ENCODE measurements around the gene STAM2.
"Not testable (repeated sequence)": the region's sequence is repeated elsewhere in the genome, so short reads cannot be mapped to it uniquely, and the experiment has no call there.

Gene STAM2

DNA sequence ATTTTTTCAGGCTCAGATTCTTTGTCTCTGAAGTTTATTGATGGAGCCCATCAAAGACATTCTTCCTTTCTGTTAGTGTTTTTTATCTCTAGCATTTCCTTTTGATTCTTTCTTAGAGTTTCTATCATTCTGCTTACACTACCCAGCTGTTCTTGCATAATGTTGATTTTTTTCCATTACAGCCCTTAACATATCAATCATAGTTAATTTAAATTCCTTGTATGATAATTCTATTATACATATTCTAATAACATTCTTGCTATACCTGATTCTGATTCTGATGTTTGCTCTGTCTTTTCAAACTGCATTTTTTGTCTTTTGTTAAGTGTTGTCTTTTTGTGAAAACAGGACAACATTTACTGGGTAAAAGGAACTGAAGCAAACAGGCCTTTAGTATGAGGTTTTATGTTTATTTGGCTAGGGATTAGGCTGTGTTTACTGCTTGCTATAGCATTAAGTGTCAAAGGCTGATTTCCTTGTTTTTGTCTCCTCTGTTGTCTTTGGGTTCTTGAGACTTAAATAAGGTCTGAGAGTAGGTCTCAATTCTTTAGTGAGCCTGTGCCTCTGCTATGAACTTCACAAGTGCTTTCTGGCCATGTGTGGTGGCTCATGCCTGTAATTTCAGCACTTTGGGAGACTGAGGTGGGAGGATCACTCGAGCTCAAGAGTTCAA, 8.0 kb upstream of the STAM2 start:
- TF ChIP-seq SUZ12 (IDR thresholded peaks at IDR 0.05; ENCODE audit: extremely low read depth, insufficient read depth, insufficient read length) (no peak), YY1 (IDR thresholded peaks at IDR 0.05; ENCODE audit: insufficient read depth, insufficient read length) (no peak), ZNF274 (IDR thresholded peaks at IDR 0.05; ENCODE audit: low read depth, low read length) (no peak)
- no peak overlapping the region for H3K9ac ChIP-seq (ENCODE audit: insufficient read length, low read depth)
- H3K9me3 ChIP-seq (ENCODE audit: insufficient read depth, low read length), result peaks cover 18% of the 10 kb centered on the region; the same call in 1 of the 2 replicates
- no peak overlapping the region for H3K4me3 ChIP-seq (ENCODE audit: insufficient read length, low read depth)
- no peaks in the 10 kb centered on the region for H3K4me1 ChIP-seq (ENCODE audit: insufficient read depth, insufficient read length)
- DNase-seq (ENCODE audit: low read depth, low spot score), result no peak
- no peaks in the 10 kb centered on the region for H3K36me3 ChIP-seq (ENCODE audit: insufficient read depth, insufficient read length, low read length)
- no peaks in the 10 kb centered on the region for H3K27me3 ChIP-seq (ENCODE audit: insufficient read depth, insufficient read length)

DNA sequence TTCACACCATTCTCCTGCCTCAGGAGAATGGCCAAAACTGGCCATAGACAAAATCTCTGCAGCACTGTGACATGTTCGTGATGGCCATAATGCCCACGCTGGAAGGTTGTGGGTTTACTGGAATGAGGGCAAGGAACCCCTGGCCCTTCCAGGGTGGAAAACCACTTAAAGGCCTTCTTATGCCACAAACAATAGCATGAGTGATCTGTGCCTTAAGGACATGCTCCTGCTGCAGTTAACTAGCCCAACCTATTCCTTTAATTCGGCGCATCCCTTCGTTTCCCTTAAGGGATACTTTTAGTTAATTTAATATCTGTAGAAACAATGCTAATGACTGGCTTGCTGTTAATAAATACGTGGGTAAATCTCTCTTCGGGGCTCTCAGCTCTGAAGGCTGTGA, 2.1 kb upstream of the STAM2 start:
- not testable (repeated sequence) for H3K9me3 ChIP-seq (ENCODE audit: insufficient read depth, low read length); H3K36me3 ChIP-seq (ENCODE audit: insufficient read depth, insufficient read length, low read length); H3K4me1 ChIP-seq (ENCODE audit: insufficient read depth, insufficient read length); H3K27me3 ChIP-seq (ENCODE audit: insufficient read depth, insufficient read length); H3K4me3 ChIP-seq (ENCODE audit: insufficient read length, low read depth); H3K9ac ChIP-seq (ENCODE audit: insufficient read length, low read depth); DNase-seq (ENCODE audit: low read depth, low spot score)

DNA sequence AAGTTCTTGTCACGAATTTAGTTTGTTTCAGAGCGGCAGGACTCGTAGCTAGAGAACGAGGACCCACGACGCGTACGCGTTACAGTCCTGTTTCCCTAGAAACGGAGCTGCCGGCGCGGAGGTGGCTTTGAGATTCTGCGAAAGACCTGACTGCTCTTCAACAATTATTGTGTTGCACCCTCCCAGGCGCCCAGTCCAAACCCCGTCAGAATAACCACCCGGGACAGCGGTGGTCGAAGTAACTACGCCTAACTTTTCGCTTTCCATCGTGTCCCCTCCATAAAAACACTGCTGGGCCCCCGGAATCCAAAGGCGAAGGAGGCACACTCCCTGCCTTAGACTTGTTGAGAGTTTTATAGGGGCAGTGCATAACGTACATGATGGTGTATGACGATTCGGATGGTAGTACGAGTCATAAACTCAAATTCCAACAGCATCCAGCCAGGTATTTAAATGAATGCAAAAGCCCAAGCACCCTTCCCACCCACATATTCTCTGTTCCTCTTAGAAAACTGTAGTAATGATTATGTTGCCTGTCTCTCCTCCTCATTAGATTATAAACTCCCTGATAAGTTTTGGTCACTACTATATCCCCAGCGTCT, 651 bp upstream of the STAM2 start:
- peaks cover 3% of the 10 kb centered on the region; the same call in 1 of the 2 replicates for H3K9me3 ChIP-seq (ENCODE audit: insufficient read depth, low read length)
- peak overlapping the region; percentile 99 for H3K9ac ChIP-seq (ENCODE audit: insufficient read length, low read depth)
- H3K27me3 ChIP-seq (ENCODE audit: insufficient read depth, insufficient read length), result no peaks in the 10 kb centered on the region
- H3K4me1 ChIP-seq (ENCODE audit: insufficient read depth, insufficient read length), result no peaks in the 10 kb centered on the region
- peak overlapping the region; percentile 98 for H3K4me3 ChIP-seq (ENCODE audit: insufficient read length, low read depth)
- no peak for DNase-seq (ENCODE audit: low read depth, low spot score)
- TF ChIP-seq SUZ12 (IDR thresholded peaks at IDR 0.05; ENCODE audit: extremely low read depth, insufficient read depth, insufficient read length), result no peak
- no peak for TF ChIP-seq ZNF274 (IDR thresholded peaks at IDR 0.05; ENCODE audit: low read depth, low read length)
- no peak for TF ChIP-seq YY1 (IDR thresholded peaks at IDR 0.05; ENCODE audit: insufficient read depth, insufficient read length)
- no peaks in the 10 kb centered on the region for H3K36me3 ChIP-seq (ENCODE audit: insufficient read depth, insufficient read length, low read length)

DNA sequence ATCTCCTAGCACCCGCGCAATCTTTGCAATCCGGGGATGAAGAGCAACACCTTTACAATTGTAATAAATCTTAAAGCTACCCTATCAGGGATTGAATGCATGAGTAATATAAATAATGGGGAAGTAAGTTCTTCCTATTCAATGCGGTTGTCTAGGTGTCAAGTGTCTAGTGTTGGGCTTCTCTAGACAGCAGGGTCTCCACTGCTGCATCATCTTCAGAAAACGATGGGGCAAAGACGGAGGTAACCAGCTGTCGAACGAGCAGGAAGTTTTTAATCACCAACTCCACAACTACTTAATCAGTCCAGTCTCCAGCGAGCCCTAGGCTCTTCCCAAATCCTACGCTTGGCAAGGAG, 573 bp downstream of the STAM2 start:
- no peak for DNase-seq (ENCODE audit: low read depth, low spot score)
- Histone ChIP-seq H3K27me3 (ENCODE audit: insufficient read depth, insufficient read length) (no peaks in the 10 kb centered on the region), H3K4me3 (ENCODE audit: insufficient read length, low read depth) (peak overlapping the region; percentile 98), H3K4me1 (ENCODE audit: insufficient read depth, insufficient read length) (no peaks in the 10 kb centered on the region), H3K9ac (ENCODE audit: insufficient read length, low read depth) (peak overlapping the region; percentile 99), H3K9me3 (ENCODE audit: insufficient read depth, low read length) (no peaks in the 10 kb centered on the region), H3K36me3 (ENCODE audit: insufficient read depth, insufficient read length, low read length) (no peaks in the 10 kb centered on the region)
- TF ChIP-seq SUZ12 (IDR thresholded peaks at IDR 0.05; ENCODE audit: extremely low read depth, insufficient read depth, insufficient read length) (no peak), YY1 (IDR thresholded peaks at IDR 0.05; ENCODE audit: insufficient read depth, insufficient read length) (no peak), ZNF274 (IDR thresholded peaks at IDR 0.05; ENCODE audit: low read depth, low read length) (no peak)

DNA sequence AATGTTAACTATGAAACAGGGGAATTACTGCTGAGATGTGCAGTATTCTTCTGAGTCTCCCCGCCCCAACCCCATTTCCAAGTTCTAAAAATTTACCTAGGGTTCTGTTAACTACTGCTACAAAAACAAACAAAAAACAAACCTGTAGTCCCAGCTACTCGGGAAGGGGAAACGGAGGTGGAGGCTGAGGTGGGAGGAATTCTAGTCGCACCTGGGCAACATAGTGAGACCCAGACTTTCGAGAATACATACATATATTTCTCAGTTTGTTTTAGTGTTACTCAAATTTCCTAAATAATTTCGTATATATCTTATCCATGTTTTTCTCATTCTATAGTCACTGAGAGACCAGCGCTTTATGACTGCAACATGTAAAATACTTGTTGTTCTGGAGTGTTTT, 989 bp downstream of the STAM2 start:
- H3K4me3 ChIP-seq (ENCODE audit: insufficient read length, low read depth), result peak overlapping the region; percentile 98
- H3K9me3 ChIP-seq (ENCODE audit: insufficient read depth, low read length), result no peaks in the 10 kb centered on the region
- no peaks in the 10 kb centered on the region for H3K4me1 ChIP-seq (ENCODE audit: insufficient read depth, insufficient read length)
- H3K9ac ChIP-seq (ENCODE audit: insufficient read length, low read depth), result peak overlapping the region; percentile 99
- H3K27me3 ChIP-seq (ENCODE audit: insufficient read depth, insufficient read length), result no peaks in the 10 kb centered on the region
- H3K36me3 ChIP-seq (ENCODE audit: insufficient read depth, insufficient read length, low read length), result no peaks in the 10 kb centered on the region
- TF ChIP-seq SUZ12 (IDR thresholded peaks at IDR 0.05; ENCODE audit: extremely low read depth, insufficient read depth, insufficient read length) (no peak), YY1 (IDR thresholded peaks at IDR 0.05; ENCODE audit: insufficient read depth, insufficient read length) (no peak), ZNF274 (IDR thresholded peaks at IDR 0.05; ENCODE audit: low read depth, low read length) (no peak)
- no peak for DNase-seq (ENCODE audit: low read depth, low spot score)

DNA sequence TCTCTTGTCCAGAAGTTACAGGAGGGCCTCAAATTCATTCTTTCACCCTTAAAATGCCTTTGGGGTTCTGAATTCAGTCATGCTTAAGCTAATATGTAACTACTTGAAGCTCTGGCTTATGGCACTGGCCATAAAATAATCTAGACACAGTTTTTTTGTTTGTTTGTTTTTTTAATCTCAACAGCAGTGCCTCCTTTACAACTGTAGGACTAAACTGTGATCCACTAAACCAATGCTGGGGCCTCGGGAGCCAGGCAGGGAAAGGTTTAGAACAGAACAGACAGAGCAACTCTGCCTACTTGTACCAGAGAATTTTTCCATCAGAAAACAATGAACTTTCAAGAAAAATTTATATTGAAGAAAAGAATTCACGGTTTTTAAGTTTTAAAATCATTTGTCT, 1.7 kb downstream of the STAM2 start:
- Histone ChIP-seq H3K9ac (ENCODE audit: insufficient read length, low read depth) (no peak overlapping the region), H3K9me3 (ENCODE audit: insufficient read depth, low read length) (no peaks in the 10 kb centered on the region), H3K36me3 (ENCODE audit: insufficient read depth, insufficient read length, low read length) (no peaks in the 10 kb centered on the region), H3K27me3 (ENCODE audit: insufficient read depth, insufficient read length) (no peaks in the 10 kb centered on the region), H3K4me3 (ENCODE audit: insufficient read length, low read depth) (no peak overlapping the region), H3K4me1 (ENCODE audit: insufficient read depth, insufficient read length) (no peaks in the 10 kb centered on the region)
- TF ChIP-seq YY1 (IDR thresholded peaks at IDR 0.05; ENCODE audit: insufficient read depth, insufficient read length) (no peak), SUZ12 (IDR thresholded peaks at IDR 0.05; ENCODE audit: extremely low read depth, insufficient read depth, insufficient read length) (no peak), ZNF274 (IDR thresholded peaks at IDR 0.05; ENCODE audit: low read depth, low read length) (no peak)
- DNase-seq (ENCODE audit: low read depth, low spot score), result no peak

DNA sequence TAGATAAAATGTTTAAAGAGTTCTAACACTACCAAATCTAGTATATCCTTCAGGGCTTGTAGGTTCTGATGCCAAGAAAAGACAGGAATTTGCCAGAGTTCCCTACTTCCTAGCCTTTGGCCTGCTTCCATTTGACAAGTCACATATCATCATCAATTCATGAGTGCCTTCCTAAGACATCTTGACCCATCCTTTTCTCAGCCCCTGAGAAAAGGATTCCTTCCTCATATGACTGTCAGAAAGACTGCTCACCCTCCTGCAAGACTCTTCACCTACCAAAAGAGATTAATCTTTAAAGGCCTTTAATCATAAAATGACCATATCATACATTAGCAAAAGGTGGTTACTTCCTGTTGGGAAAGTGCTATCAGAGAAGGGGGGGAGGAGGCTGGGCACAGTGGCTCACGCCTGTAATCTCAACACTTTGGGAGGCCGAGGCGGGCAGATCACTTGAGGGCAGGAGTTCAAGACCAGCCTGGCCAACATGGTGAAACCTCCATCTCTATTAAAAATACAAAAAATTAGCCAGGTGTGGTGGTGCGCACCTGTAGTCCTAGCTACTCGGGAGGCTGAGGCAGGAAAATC, 3.3 kb downstream of the STAM2 start:
- not testable (repeated sequence) for H3K4me3 ChIP-seq (ENCODE audit: insufficient read length, low read depth); DNase-seq (ENCODE audit: low read depth, low spot score); H3K9me3 ChIP-seq (ENCODE audit: insufficient read depth, low read length); H3K4me1 ChIP-seq (ENCODE audit: insufficient read depth, insufficient read length); H3K27me3 ChIP-seq (ENCODE audit: insufficient read depth, insufficient read length); H3K36me3 ChIP-seq (ENCODE audit: insufficient read depth, insufficient read length, low read length); H3K9ac ChIP-seq (ENCODE audit: insufficient read length, low read depth)

All from NT2/D1 (cell line).